Activated B cell treated with CpG ODN at 0.5 μM for 24 hours (primary cell): ENCODE data around the gene WIPF2. TPM values are rescaled to one million over a fixed set of nuclear protein-coding genes. Genes with fewer than 3 reads are reported as not detected.
A peak's percentile ranks its signal among the peaks of the same experiment; 100 is the strongest.
"Not testable (repeated sequence)": the region's sequence is repeated elsewhere in the genome, so short reads cannot be mapped to it uniquely, and the experiment has no call there.

Source experiments
- ATAC-seq: fragments of 200-7000 bp; cut with Tn5 transposase; one replicate; pipeline ENCODE4 v1.10.0; 2021; ENCODE audit warnings: low read depth, mild to moderate bottlenecking, moderate library complexity
- CTCF ChIA-PET: fragments of 350-600 bp; sonication (Branson Sonifier 250); formaldehyde crosslinking; loops from one replicate; lab custom pipeline; 2021; ENCODE audit warnings: antibody characterized with exemption; lab: Charles Lee
- POLR2A ChIA-PET: fragments of 350-600 bp; sonication (Branson Sonifier 250); formaldehyde crosslinking; loops from one replicate; lab custom pipeline; 2021; ENCODE audit warnings: antibody characterized with exemption; lab: Charles Lee
- DNase-seq: peaks from one replicate; pipeline ENCODE4 v3.0.0; 2022
- H3K27ac Mint-ChIP-seq: one replicate; pipeline ENCODE4 v1.8.0; 2020; ENCODE audit warnings: mixed read lengths
- H3K27me3 Mint-ChIP-seq: one replicate; pipeline ENCODE4 v1.8.0; 2021; ENCODE audit warnings: mixed read lengths
- H3K36me3 Mint-ChIP-seq: one replicate; pipeline ENCODE4 v1.8.0; 2021; ENCODE audit warnings: low read depth, mixed read lengths
- H3K4me1 Mint-ChIP-seq: one replicate; pipeline ENCODE4 v1.8.0; 2021; ENCODE audit warnings: mixed read lengths
- H3K4me3 Mint-ChIP-seq: one replicate; pipeline ENCODE4 v1.8.0; 2020; ENCODE audit warnings: mild to moderate bottlenecking, mixed read lengths
- H3K9me3 Mint-ChIP-seq: one replicate; pipeline ENCODE4 v1.8.0; 2020; ENCODE audit warnings: mixed read lengths
- intact Hi-C: fragments of 100-400 bp; cut with micrococcal nuclease; formaldehyde crosslinking; loops from one replicate; pipeline ENCODE4 v1.15.1; 2024
- total RNA-seq: library from RNA; stranded (reverse); gene quantifications from 2 replicates; pipeline ENCODE4 v1.2.3, GENCODE V29; 2022
- TF ChIP-seq, protein P1 (sequence below): fragments of 200-600 bp; IDR thresholded peaks from one replicate; pipeline ENCODE4 v1.8.0; 2022; ENCODE audit warnings: antibody characterized with exemption, mild to moderate bottlenecking

The WIPF2 gene
- total RNA-seq, 1 donor from 2014 or later, result 32.9 TPM

DNA sequence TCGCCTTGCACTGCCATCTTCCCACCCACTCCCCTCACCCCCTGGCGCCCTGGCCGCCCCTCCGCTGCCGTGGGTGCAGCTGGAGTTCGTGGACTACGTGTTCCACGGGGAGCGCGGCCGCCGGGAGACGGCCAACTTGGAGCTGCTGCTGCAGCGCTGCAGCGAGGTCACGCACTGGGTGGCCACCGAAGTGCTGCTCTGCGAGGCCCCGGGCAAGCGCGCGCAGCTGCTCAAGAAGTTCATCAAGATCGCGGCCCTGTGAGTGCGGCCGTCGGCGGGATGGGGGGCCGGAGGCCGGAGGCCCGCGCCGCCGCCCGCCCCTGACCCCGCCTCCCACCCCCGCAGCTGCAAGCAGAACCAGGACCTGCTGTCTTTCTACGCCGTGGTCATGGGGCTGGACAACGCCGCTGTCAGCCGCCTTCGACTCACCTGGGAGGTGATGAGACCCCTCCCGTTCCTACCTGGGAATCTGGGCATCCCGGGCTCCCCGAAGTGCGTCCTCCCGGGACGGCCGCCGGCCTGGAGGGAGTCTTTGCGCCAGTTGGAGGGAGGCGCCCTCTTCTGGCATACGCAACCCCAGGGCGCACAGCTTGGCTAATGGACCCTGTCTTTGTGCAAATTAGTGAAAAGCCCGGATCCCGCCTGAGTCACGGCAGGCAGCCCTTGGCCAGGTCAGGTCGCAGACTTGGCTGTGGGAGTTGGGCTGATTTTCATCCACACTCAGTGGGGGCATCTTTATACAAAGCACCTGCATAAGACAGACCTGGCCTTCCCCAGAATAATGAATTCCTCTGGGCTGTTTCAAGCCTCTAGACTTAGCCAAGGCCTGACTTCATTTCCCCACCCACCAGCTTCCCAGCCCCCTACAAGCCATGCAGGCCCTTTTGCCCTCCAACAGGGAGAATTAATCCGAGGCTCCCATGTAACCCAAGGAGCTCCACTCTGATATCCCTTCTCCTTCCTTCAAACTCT, 27.6 kb upstream of the WIPF2 start:
- H3K9me3 Mint-ChIP-seq, result no peaks in the 10 kb centered on the region
- peaks cover 3% of the 10 kb centered on the region for H3K27me3 Mint-ChIP-seq
- TF ChIP-seq, protein P1, sequence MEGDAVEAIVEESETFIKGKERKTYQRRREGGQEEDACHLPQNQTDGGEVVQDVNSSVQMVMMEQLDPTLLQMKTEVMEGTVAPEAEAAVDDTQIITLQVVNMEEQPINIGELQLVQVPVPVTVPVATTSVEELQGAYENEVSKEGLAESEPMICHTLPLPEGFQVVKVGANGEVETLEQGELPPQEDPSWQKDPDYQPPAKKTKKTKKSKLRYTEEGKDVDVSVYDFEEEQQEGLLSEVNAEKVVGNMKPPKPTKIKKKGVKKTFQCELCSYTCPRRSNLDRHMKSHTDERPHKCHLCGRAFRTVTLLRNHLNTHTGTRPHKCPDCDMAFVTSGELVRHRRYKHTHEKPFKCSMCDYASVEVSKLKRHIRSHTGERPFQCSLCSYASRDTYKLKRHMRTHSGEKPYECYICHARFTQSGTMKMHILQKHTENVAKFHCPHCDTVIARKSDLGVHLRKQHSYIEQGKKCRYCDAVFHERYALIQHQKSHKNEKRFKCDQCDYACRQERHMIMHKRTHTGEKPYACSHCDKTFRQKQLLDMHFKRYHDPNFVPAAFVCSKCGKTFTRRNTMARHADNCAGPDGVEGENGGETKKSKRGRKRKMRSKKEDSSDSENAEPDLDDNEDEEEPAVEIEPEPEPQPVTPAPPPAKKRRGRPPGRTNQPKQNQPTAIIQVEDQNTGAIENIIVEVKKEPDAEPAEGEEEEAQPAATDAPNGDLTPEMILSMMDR, result peak; percentile 47
- ChIA-PET CTCF (interaction anchor here (0.7 to 5.0 kb wide), 12 partner anchors 10 to 178 kb away, joined by 3 to 40 read pairs (median 4); partner anchors contain the start of genes CASC3, NR1D1 and WIPF2), POLR2A (interaction anchor here (0.5 to 2.3 kb wide), 13 partner anchors 13 to 211 kb away, joined by 3 to 15 read pairs (median 4); partner anchors contain the start of genes CSF3, MED24, MSL1 and PSMD3)
- DNase-seq, result peak; percentile 71
- intact Hi-C loops, result loop anchor here (1.0 to 2.0 kb wide), 5 partner anchors 10 to 178 kb away; partner anchors contain the start of genes RAPGEFL1 and THRA
- peak; percentile 94 for ATAC-seq
- peak overlapping the region; percentile 79 for H3K27ac Mint-ChIP-seq
- H3K4me1 Mint-ChIP-seq, result peaks cover 15% of the 10 kb centered on the region
- peak overlapping the region; percentile 96 for H3K4me3 Mint-ChIP-seq
- H3K36me3 Mint-ChIP-seq, result peaks cover 2% of the 10 kb centered on the region

DNA sequence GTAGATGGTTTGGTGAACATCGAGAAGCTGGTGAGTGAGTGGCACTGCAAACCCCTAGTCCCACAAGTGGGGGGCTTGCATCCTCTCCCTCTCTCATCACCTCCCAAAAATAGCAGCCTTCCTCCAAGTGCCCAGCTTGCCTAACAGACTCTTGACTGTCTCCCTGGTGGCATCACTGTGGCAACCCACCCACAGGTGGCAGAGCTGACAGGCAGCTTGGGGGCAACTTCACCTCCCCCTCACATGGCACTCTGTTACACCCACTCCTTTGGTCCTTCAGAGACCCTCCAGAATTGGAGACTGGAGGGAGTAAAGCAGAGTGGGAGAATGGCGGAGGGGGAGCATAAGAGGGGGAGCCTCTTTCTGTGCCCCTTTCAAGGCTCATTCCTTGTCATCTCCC, 26.1 kb upstream of the WIPF2 start:
- H3K4me3 Mint-ChIP-seq, result no peak overlapping the region
- DNase-seq (no peak), ATAC-seq (no peak)
- ChIA-PET POLR2A (interaction anchor here (0.8 kb wide), 1 partner anchor 26 kb away, joined by 3 read pairs; no protein-coding TSS in a partner anchor), CTCF (interaction anchor here (1.0 to 5.0 kb wide), 4 partner anchors 24 to 126 kb away, joined by 3 to 40 read pairs (median 9); no protein-coding TSS in a partner anchor)
- H3K27me3 Mint-ChIP-seq, result peaks cover 7% of the 10 kb centered on the region
- H3K4me1 Mint-ChIP-seq, result peaks cover 15% of the 10 kb centered on the region
- TF ChIP-seq, protein P1, result no peak
- no peak overlapping the region for H3K27ac Mint-ChIP-seq
- H3K9me3 Mint-ChIP-seq, result no peaks in the 10 kb centered on the region
- intact Hi-C loops, result no loop called here
- peaks cover 2% of the 10 kb centered on the region for H3K36me3 Mint-ChIP-seq

DNA sequence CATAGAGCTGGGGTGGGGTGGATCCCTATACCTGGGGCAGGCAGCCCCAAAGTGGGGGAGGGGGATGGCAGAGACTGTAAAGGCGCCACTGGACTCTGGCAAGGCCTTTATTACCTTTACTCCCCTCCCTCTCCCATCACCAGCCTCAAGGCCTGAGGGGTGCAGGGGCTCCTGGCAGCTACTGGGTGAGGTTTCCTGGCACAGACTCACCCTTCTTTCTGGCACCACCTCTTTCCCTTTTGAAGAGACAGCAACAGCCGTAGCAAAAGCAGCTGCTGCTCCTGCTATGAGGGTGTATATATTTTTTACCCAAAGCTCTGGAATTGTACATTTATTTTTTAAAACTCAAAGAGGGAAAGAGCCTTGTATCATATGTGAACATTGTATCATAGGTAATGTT, 24.3 kb upstream of the WIPF2 start:
- ChIA-PET CTCF (no interaction called here), POLR2A (no interaction called here)
- peaks cover 15% of the 10 kb centered on the region for H3K4me1 Mint-ChIP-seq
- TF ChIP-seq, protein P1, result no peak
- no peaks in the 10 kb centered on the region for H3K9me3 Mint-ChIP-seq
- no peak for DNase-seq
- H3K27me3 Mint-ChIP-seq, result peaks cover 7% of the 10 kb centered on the region
- H3K36me3 Mint-ChIP-seq, result peaks cover 2% of the 10 kb centered on the region
- intact Hi-C loops, result no loop called here
- no peak overlapping the region for H3K4me3 Mint-ChIP-seq
- H3K27ac Mint-ChIP-seq, result no peak overlapping the region
- ATAC-seq, result no peak

DNA sequence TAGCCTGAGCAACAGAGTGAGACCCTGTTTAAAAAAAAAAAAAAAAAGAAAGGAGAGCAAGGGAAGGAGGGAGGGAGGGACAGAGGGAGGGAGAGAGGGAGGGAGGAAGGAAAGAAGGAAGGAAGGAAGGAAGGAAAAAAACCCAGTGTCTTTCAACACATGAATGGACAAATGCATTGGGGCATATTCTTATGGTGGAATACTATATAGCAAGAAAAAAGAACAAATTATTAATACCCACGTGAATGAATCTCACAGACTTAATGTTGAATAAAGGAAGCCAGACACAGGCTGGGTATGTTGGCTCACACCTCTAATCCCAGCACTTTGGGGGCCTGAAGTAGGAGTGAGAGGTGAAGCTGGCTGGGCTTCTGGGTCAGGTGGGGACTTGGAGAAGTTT, 21.6 kb upstream of the WIPF2 start:
- intact Hi-C loops, result no loop called here
- peaks cover 7% of the 10 kb centered on the region for H3K27me3 Mint-ChIP-seq
- no peak overlapping the region for H3K27ac Mint-ChIP-seq
- H3K4me3 Mint-ChIP-seq, result no peak overlapping the region
- ChIA-PET POLR2A (interaction anchor here (0.7 to 1.4 kb wide), 3 partner anchors 21 to 94 kb away, joined by 3 read pairs; partner anchors contain the start of gene WIPF2), CTCF (interaction anchor here (1.9 to 2.9 kb wide), 2 partner anchors 21 to 85 kb away, joined by 4 to 7 read pairs; no protein-coding TSS in a partner anchor)
- DNase-seq, result no peak
- no peak for ATAC-seq
- TF ChIP-seq, protein P1, result no peak
- H3K4me1 Mint-ChIP-seq, result peaks cover 4% of the 10 kb centered on the region
- H3K36me3 Mint-ChIP-seq, result no peaks in the 10 kb centered on the region
- H3K9me3 Mint-ChIP-seq, result no peaks in the 10 kb centered on the region

DNA sequence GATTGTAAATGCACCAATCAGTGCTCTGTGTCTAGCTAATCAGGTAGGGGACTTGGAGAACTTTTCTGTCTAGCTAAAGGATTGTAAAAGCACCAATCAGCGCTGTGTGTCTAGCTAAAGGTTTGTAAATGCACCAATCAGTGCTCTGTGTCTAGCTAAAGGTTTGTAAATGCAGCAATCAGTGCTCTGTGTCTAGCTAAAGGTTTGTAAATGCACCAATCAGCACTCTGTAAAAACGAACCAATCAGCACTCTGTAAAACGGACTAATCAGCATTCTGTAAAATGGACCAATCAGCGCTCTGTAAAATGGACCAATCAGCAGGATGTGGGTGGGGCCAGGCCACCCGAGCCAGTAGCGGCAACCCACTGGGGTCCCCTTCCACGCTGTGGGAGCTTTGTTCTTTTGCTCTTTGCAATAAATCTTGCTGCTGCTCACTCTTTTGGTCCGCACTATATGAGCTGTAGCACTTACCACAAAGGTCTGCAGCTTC, 21.1 kb upstream of the WIPF2 start:
- H3K36me3 Mint-ChIP-seq, H3K4me1 Mint-ChIP-seq, H3K27me3 Mint-ChIP-seq, DNase-seq, ATAC-seq, H3K27ac Mint-ChIP-seq, H3K4me3 Mint-ChIP-seq, intact Hi-C loops, H3K9me3 Mint-ChIP-seq: not testable (repeated sequence)
- ChIA-PET POLR2A (interaction anchor here (0.7 to 1.2 kb wide), 2 partner anchors 85 to 93 kb away, joined by 3 read pairs; no protein-coding TSS in a partner anchor), CTCF (interaction anchor here (1.9 to 2.9 kb wide), 2 partner anchors 20 to 85 kb away, joined by 4 to 7 read pairs; no protein-coding TSS in a partner anchor)
